ENCODE data around the gene ANTXR2.

The ANTXR2 gene

DNA sequence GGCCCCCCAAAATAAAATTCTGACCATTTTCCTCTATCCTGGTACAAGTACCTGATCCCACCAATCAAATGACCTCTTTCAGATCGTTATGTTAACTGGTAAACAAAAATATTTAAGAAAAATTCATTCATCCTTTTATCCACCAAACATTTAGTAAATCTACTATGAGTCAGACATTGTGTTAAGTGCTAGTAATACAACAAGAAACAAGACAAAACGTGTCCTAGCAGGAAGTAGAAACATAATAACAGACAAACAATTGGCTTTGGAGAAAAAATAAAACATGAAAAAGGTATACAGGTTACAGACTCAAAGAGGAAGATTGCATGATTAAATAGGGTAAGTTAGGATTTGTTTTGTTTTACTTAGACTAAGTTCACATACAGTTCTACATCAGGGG, 43.7 kb downstream of the ANTXR2 start:
- Histone ChIP-seq H3K27me3 (ENCODE audit: control insufficient read depth in 1 of 2, insufficient read depth in 2 of 2, low read length in 2 of 2) (no peaks in the 10 kb centered on the region), H3K27ac (ENCODE audit: low read depth, low read length) (no peak overlapping the region), H3K4me1 (ENCODE audit: control insufficient read depth in 1 of 2, insufficient read depth in 2 of 2, low read length in 2 of 2) (no peaks in the 10 kb centered on the region), H3K4me3 (ENCODE audit: low read depth in 1 of 2, low read length in 2 of 2) (no peak overlapping the region), H3K9ac (ENCODE audit: low read depth in 1 of 2, low read length in 2 of 2) (no peak overlapping the region), H3K36me3 (ENCODE audit: control insufficient read depth in 1 of 2, insufficient read depth in 2 of 2, low read length in 2 of 2) (peaks cover 9 to 22% of the 10 kb centered on the region in 2 donors), H3K9me3 (ENCODE audit: control insufficient read depth in 1 of 2, low read length in 2 of 2) (no peaks in the 10 kb centered on the region)

DNA sequence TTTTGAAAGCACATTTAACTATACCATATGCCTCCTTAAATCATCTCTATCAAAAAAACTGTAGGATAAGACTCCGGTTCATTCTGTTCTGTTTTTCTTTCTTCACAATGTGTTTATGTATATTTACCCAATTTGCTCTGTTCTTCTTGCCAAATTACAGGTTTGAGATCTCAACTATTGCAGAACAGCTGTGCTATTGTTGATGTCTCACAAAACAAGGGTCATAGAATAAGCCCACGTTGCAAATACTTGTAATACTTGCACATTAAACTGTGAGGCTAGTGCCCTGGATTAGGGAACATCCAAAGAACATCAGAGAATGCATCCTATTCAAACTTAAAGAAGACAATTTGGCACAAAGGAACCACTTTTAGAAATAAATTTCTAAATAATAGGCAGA, 45.4 kb downstream of the ANTXR2 start:
- Histone ChIP-seq H3K27me3 (ENCODE audit: control insufficient read depth in 1 of 2, insufficient read depth in 2 of 2, low read length in 2 of 2) (no peaks in the 10 kb centered on the region), H3K9ac (ENCODE audit: low read depth in 1 of 2, low read length in 2 of 2) (no peak overlapping the region), H3K4me1 (ENCODE audit: control insufficient read depth in 1 of 2, insufficient read depth in 2 of 2, low read length in 2 of 2) (no peaks in the 10 kb centered on the region), H3K36me3 (ENCODE audit: control insufficient read depth in 1 of 2, insufficient read depth in 2 of 2, low read length in 2 of 2) (peaks cover 12 to 25% of the 10 kb centered on the region in 2 donors), H3K9me3 (ENCODE audit: control insufficient read depth in 1 of 2, low read length in 2 of 2) (no peaks in the 10 kb centered on the region), H3K4me3 (ENCODE audit: low read depth in 1 of 2, low read length in 2 of 2) (no peak overlapping the region), H3K27ac (ENCODE audit: low read depth, low read length) (no peak overlapping the region)

DNA sequence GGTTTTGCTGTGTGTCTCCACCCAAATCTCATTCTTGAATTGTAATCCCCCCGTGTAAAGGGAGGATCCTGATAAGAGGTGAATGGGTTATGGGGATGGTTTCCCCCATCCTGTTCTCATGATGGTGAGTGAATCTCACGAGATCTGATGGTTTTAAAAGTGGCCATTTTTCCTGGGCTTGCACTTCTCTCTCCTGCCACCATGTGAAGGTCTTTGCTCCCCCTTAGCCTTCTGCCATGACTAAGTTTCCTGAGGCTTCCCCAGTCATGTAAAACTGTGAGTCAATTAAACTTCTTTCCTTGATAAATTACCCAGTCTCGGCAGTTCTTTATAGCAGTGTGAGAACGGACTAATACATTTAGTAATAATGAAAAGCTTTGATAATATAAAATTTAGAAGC, 46.9 kb downstream of the ANTXR2 start:
- Histone ChIP-seq H3K27me3 (ENCODE audit: control insufficient read depth in 1 of 2, insufficient read depth in 2 of 2, low read length in 2 of 2) (no peaks in the 10 kb centered on the region), H3K36me3 (ENCODE audit: control insufficient read depth in 1 of 2, insufficient read depth in 2 of 2, low read length in 2 of 2) (peaks cover 12 to 23% of the 10 kb centered on the region in 2 donors), H3K4me1 (ENCODE audit: control insufficient read depth in 1 of 2, insufficient read depth in 2 of 2, low read length in 2 of 2) (no peaks in the 10 kb centered on the region), H3K4me3 (ENCODE audit: low read depth in 1 of 2, low read length in 2 of 2) (no peak overlapping the region), H3K9ac (ENCODE audit: low read depth in 1 of 2, low read length in 2 of 2) (no peak overlapping the region), H3K9me3 (ENCODE audit: control insufficient read depth in 1 of 2, low read length in 2 of 2) (no peaks in the 10 kb centered on the region), H3K27ac (ENCODE audit: low read depth, low read length) (no peak overlapping the region)

DNA sequence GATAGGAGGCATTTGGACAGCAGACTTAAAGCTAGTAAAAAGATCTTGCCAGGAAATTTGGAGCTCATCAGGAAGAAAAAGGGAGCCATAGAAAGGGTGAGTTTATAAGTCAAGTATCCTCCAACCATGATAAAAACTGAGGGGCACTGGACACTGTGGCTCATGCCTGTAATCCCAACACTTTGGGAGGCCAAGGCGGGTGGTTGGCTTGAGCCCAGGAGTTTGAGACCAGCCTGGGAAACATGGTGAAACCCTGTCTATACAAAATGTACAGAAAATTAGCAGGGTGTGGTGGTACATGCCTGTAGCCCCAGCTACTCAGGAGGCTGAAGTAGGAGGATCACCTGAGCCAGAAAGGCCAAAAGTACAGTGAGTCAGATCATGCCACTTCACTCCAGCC, 48.7 kb downstream of the ANTXR2 start:
- Histone ChIP-seq H3K4me3 (ENCODE audit: low read depth in 1 of 2, low read length in 2 of 2) (no peak overlapping the region), H3K9ac (ENCODE audit: low read depth in 1 of 2, low read length in 2 of 2) (no peak overlapping the region), H3K27me3 (ENCODE audit: control insufficient read depth in 1 of 2, insufficient read depth in 2 of 2, low read length in 2 of 2) (no peaks in the 10 kb centered on the region), H3K36me3 (ENCODE audit: control insufficient read depth in 1 of 2, insufficient read depth in 2 of 2, low read length in 2 of 2) (peaks cover 5 to 13% of the 10 kb centered on the region in 2 donors), H3K4me1 (ENCODE audit: control insufficient read depth in 1 of 2, insufficient read depth in 2 of 2, low read length in 2 of 2) (no peaks in the 10 kb centered on the region), H3K9me3 (ENCODE audit: control insufficient read depth in 1 of 2, low read length in 2 of 2) (no peaks in the 10 kb centered on the region), H3K27ac (ENCODE audit: low read depth, low read length) (no peak overlapping the region)

DNA sequence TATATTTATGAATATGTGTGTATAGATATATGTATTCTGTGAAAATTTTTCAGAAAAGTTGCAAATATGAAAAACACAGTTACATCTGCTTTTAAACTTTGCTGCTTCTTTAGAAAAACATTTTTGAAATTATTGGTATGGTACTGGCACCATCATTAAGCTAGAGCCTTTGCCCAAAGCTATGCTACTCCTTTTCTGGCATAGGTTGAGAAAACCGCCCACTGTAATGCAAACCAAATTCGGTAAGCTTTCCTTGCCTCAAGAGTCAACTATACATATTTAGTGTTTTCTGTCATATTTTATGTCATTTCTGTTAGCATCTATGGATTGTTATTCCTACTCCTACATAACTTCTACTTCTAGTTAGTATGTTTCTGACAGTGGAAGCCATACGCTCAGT, 50.7 kb downstream of the ANTXR2 start:
- H3K27ac ChIP-seq (ENCODE audit: low read depth, low read length) = no peak overlapping the region
- H3K27me3 ChIP-seq (ENCODE audit: control insufficient read depth in 1 of 2, insufficient read depth in 2 of 2, low read length in 2 of 2) = no peaks in the 10 kb centered on the region
- H3K4me1 ChIP-seq (ENCODE audit: control insufficient read depth in 1 of 2, insufficient read depth in 2 of 2, low read length in 2 of 2) = no peaks in the 10 kb centered on the region
- H3K9me3 ChIP-seq (ENCODE audit: control insufficient read depth in 1 of 2, low read length in 2 of 2) = no peaks in the 10 kb centered on the region
- no peak overlapping the region for H3K4me3 ChIP-seq (ENCODE audit: low read depth in 1 of 2, low read length in 2 of 2)
- H3K9ac ChIP-seq (ENCODE audit: low read depth in 1 of 2, low read length in 2 of 2) = no peak overlapping the region
- peaks cover 5 to 13% of the 10 kb centered on the region in 2 donors for H3K36me3 ChIP-seq (ENCODE audit: control insufficient read depth in 1 of 2, insufficient read depth in 2 of 2, low read length in 2 of 2)

DNA sequence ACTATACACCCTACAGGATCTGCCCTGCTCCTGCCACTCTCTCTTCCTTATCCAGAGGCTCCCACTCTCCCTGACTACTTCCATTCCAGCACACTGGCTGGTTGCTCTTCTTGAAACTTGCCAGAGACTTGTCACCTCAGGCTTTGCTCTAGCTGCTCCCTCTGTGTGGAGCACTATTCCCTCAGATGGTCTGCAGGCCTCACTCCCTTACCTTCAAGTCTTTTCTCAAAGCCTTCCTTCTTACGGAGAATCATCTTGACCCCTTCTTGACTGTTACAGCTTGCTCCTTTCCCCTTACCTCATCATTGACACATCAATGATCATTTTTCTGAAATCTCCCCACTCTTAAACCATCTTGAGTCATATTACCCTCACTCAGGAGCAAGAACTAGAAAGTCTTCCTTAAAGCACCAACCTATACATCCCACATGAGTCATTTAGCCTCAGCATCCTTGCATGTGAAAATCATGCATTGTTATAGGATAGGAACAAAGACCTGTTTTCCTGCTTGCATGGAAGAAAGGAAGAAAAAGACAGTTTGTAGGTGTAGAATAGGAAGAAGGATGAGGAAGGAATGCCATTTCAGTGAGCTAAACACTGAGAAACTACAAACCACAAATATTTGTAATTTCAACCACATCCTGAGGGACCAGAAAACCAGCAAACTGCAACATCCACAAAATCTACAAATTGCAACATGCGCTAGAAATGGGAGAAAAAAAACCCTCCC, 55.7 kb downstream of the ANTXR2 start:
- Histone ChIP-seq H3K27me3 (ENCODE audit: control insufficient read depth in 1 of 2, insufficient read depth in 2 of 2, low read length in 2 of 2) (no peaks in the 10 kb centered on the region), H3K27ac (ENCODE audit: low read depth, low read length) (no peak overlapping the region), H3K4me3 (ENCODE audit: low read depth in 1 of 2, low read length in 2 of 2) (no peak overlapping the region), H3K36me3 (ENCODE audit: control insufficient read depth in 1 of 2, insufficient read depth in 2 of 2, low read length in 2 of 2) (no peaks in the 10 kb centered on the region), H3K9me3 (ENCODE audit: control insufficient read depth in 1 of 2, low read length in 2 of 2) (no peaks in the 10 kb centered on the region), H3K9ac (ENCODE audit: low read depth in 1 of 2, low read length in 2 of 2) (no peak overlapping the region), H3K4me1 (ENCODE audit: control insufficient read depth in 1 of 2, insufficient read depth in 2 of 2, low read length in 2 of 2) (peaks cover 0 to 4% of the 10 kb centered on the region in 2 donors)

DNA sequence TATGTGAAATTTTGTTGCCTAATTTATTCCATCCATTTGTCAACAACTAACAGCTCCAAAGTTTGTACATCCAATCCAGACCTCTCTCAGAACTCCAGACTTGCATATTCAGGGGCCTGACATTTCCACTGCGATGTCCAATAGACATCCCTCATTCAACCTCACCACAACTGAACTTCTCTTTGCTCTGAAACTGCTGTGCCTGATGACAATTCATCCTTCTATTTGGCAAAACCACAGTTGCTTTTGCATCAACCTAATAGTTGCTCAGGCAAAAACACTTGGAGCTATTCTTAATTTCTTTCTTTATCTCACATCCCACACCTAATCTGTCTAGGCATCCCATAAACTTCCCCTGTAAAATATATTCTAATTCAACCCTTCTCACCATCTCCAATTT, 56.5 kb downstream of the ANTXR2 start:
- peaks cover 0 to 4% of the 10 kb centered on the region in 2 donors for H3K4me1 ChIP-seq (ENCODE audit: control insufficient read depth in 1 of 2, insufficient read depth in 2 of 2, low read length in 2 of 2)
- no peak overlapping the region for H3K9ac ChIP-seq (ENCODE audit: low read depth in 1 of 2, low read length in 2 of 2)
- H3K27me3 ChIP-seq (ENCODE audit: control insufficient read depth in 1 of 2, insufficient read depth in 2 of 2, low read length in 2 of 2) = no peaks in the 10 kb centered on the region
- no peak overlapping the region for H3K27ac ChIP-seq (ENCODE audit: low read depth, low read length)
- H3K9me3 ChIP-seq (ENCODE audit: control insufficient read depth in 1 of 2, low read length in 2 of 2) = no peaks in the 10 kb centered on the region
- no peak overlapping the region for H3K4me3 ChIP-seq (ENCODE audit: low read depth in 1 of 2, low read length in 2 of 2)
- no peaks in the 10 kb centered on the region for H3K36me3 ChIP-seq (ENCODE audit: control insufficient read depth in 1 of 2, insufficient read depth in 2 of 2, low read length in 2 of 2)

DNA sequence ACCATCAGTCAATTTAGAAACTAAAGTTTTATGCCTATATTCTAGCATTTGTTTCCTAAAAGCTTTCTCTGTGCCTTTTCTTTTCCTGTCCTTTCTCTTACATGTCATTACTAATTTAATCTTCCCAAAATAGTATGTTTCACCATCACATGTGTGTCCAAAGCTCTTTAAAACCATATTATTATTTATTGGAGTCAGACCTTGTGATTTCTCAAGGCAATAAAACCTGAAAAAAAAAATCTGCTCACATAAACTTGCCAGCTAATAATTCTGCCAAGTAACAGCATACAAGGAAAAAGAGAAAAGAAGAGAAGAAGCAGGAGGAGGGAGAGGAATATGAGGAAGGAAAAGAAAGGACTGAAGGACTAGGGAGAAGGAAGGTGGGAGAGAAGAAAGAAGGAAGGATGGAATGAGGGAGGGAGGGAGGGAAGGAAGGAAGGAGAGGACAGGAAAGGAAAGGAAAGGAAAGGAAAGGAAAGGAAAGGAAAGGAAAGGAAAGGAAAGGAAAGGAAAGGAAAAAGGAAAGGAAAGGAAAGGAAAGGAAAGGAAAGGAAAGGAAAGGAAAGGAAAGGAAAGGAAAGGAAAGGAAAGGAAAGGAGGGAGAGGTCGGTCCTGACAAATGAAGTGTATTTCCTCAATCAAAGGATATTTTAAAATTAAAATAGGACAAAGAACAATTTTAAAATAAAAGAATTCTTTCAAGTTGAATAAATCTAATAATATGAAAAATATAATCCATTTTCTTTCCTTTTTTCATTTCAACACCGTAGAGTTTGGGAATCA, 57.4 kb downstream of the ANTXR2 start:
- H3K4me1 ChIP-seq (ENCODE audit: control insufficient read depth in 1 of 2, insufficient read depth in 2 of 2, low read length in 2 of 2) = peaks cover 0 to 4% of the 10 kb centered on the region in 2 donors
- H3K27me3 ChIP-seq (ENCODE audit: control insufficient read depth in 1 of 2, insufficient read depth in 2 of 2, low read length in 2 of 2) = no peaks in the 10 kb centered on the region
- H3K36me3 ChIP-seq (ENCODE audit: control insufficient read depth in 1 of 2, insufficient read depth in 2 of 2, low read length in 2 of 2) = no peaks in the 10 kb centered on the region
- H3K9ac ChIP-seq (ENCODE audit: low read depth in 1 of 2, low read length in 2 of 2) = no peak overlapping the region
- no peaks in the 10 kb centered on the region for H3K9me3 ChIP-seq (ENCODE audit: control insufficient read depth in 1 of 2, low read length in 2 of 2)
- no peak overlapping the region for H3K4me3 ChIP-seq (ENCODE audit: low read depth in 1 of 2, low read length in 2 of 2)
- no peak overlapping the region for H3K27ac ChIP-seq (ENCODE audit: low read depth, low read length)

DNA sequence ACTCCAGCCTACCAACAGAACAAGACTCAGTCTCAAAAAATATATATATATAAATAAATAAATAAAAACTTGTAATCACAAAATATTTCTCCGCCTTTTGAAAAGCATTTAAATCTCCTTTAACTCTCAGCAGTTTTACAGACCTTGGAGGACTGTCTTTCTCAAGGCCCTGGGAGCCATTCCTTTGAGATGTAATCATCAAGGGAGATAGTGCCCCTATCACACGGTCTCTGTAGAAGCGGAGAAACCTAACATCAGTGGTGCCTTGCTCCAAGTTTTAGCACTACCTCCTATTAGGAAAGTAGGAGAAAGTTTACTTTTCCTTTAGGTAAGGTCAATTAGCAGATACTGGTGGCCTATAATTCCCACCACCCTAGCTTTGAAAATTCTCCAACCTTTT, 58.5 kb downstream of the ANTXR2 start:
- H3K9me3 ChIP-seq (ENCODE audit: control insufficient read depth in 1 of 2, low read length in 2 of 2) = no peaks in the 10 kb centered on the region

DNA sequence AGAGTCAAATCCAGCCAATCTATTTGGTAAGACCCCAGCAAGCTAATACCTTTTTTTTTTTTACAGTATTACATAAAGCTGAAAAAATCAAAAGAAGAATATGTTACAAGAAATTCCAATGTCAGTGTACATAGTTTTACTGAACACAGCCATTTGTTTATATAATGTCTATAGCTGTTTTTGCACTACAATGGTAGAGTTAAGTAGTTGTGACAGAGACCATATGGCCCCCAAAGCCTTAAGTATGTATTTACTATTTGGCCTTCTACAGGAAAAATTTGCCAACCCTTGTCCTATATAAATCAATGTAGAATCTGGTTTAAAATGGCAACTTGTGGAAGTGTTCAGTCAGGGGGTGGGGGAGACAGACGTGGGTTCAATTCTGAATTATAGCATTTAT, 60.7 kb downstream of the ANTXR2 start:
- no peak overlapping the region for H3K27ac ChIP-seq (ENCODE audit: low read depth, low read length)
- no peaks in the 10 kb centered on the region for H3K27me3 ChIP-seq (ENCODE audit: control insufficient read depth in 1 of 2, insufficient read depth in 2 of 2, low read length in 2 of 2)
- no peak overlapping the region for H3K9ac ChIP-seq (ENCODE audit: low read depth in 1 of 2, low read length in 2 of 2)
- H3K4me1 ChIP-seq (ENCODE audit: control insufficient read depth in 1 of 2, insufficient read depth in 2 of 2, low read length in 2 of 2) = peaks cover 0 to 4% of the 10 kb centered on the region in 2 donors
- H3K9me3 ChIP-seq (ENCODE audit: control insufficient read depth in 1 of 2, low read length in 2 of 2) = no peaks in the 10 kb centered on the region
- H3K4me3 ChIP-seq (ENCODE audit: low read depth in 1 of 2, low read length in 2 of 2) = no peak overlapping the region
- no peaks in the 10 kb centered on the region for H3K36me3 ChIP-seq (ENCODE audit: control insufficient read depth in 1 of 2, insufficient read depth in 2 of 2, low read length in 2 of 2)

More for the DNA sequence above, 58.5 kb downstream of the ANTXR2 start:
- H3K9ac ChIP-seq (ENCODE audit: low read depth in 1 of 2, low read length in 2 of 2) = no peak overlapping the region
- H3K27me3 ChIP-seq (ENCODE audit: control insufficient read depth in 1 of 2, insufficient read depth in 2 of 2, low read length in 2 of 2) = no peaks in the 10 kb centered on the region
- H3K4me1 ChIP-seq (ENCODE audit: control insufficient read depth in 1 of 2, insufficient read depth in 2 of 2, low read length in 2 of 2) = peaks cover 0 to 4% of the 10 kb centered on the region in 2 donors
- H3K4me3 ChIP-seq (ENCODE audit: low read depth in 1 of 2, low read length in 2 of 2) = no peak overlapping the region
- H3K36me3 ChIP-seq (ENCODE audit: control insufficient read depth in 1 of 2, insufficient read depth in 2 of 2, low read length in 2 of 2) = no peaks in the 10 kb centered on the region
- H3K27ac ChIP-seq (ENCODE audit: low read depth, low read length) = no peak overlapping the region

Data from duodenal mucosa (tissue), 2 donors.